ENCODE data around the gene PRPF18. TPM values are rescaled to one million over a fixed set of nuclear protein-coding genes. Genes with fewer than 3 reads are reported as not detected.

Gene PRPF18
- total and polyA plus RNA-seq, 8 donors: 6.2 to 12.0 (median 9.3) TPM

DNA sequence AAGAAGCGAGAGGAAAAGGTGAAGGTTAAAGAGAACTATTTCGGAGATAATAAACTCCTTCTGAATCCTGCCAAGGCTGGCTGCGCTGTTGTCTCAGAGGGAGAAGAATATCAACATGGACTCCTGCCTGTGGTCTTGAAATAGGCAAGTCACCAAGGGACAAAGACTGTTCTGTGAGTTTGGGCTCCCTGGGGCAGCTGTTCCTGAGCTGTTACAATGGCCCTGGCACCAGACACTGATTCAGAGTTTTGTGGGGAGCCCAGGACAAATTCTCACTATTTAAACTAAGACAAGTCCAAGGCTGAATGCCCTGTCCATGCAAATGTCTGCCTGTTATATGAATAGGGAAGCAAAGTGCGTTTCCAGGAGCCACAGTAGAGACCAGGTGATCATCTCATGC, 81.4 kb downstream of the PRPF18 start:
- no peak overlapping the region for H3K27ac ChIP-seq
- FAIRE-seq (no peak), DNase-seq (peak in 1 of 6 donors; percentile 18), ATAC-seq (no peak)
- no peaks in the 10 kb centered on the region for H3K27me3 ChIP-seq
- TF ChIP-seq, protein P1, sequence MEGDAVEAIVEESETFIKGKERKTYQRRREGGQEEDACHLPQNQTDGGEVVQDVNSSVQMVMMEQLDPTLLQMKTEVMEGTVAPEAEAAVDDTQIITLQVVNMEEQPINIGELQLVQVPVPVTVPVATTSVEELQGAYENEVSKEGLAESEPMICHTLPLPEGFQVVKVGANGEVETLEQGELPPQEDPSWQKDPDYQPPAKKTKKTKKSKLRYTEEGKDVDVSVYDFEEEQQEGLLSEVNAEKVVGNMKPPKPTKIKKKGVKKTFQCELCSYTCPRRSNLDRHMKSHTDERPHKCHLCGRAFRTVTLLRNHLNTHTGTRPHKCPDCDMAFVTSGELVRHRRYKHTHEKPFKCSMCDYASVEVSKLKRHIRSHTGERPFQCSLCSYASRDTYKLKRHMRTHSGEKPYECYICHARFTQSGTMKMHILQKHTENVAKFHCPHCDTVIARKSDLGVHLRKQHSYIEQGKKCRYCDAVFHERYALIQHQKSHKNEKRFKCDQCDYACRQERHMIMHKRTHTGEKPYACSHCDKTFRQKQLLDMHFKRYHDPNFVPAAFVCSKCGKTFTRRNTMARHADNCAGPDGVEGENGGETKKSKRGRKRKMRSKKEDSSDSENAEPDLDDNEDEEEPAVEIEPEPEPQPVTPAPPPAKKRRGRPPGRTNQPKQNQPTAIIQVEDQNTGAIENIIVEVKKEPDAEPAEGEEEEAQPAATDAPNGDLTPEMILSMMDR (IDR thresholded peaks at IDR 0.05): no peak
- H3K36me3 ChIP-seq: peaks cover 0 to 68% (median 4%) of the 10 kb centered on the region in 3 donors
- no peak overlapping the region for H3K4me3 ChIP-seq
- WGBS, 2 donors: 82 to 83% methylated on average over 4 of the region's 4 CpGs
- H3K4me1 ChIP-seq: no peaks in the 10 kb centered on the region
- intact Hi-C loops (cut with DNase I): no loop called here
- H3K9me3 ChIP-seq: no peaks in the 10 kb centered on the region

DNA sequence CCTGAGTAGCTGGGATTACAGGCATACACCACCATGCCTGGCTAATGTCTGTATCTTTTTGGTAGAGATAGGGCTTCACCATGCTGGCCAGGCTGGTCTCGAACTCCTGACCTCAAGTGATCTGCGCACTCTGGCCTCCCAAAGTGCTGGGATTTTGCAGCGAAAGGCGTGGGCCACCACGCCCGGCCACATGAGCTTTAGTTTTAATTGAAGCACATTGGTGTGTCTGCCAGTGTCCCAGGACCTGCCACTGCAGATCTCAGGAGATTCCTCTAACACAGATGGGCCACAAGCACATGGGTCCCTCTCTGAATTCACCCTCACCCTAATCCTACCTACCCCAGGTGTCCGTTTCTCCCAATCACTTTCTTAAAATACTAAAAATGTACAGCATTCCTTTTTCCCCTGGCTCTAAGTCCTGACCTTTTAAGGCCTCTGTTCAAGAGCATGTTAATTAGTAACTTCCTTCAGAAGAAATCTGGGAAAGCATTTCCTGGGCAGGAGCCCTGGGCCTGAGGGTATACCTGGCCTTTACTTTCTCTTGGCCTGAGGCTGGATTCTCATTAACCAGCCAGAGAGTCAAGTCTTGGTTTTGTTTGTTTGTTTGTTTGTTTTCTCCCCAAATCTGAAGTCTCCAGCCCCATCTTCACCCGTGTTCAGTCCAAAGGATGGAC, 82.6 kb downstream of the PRPF18 start:
- H3K4me1 ChIP-seq: no peaks in the 10 kb centered on the region
- peak in 1 of 6 donors; percentile 32 for DNase-seq
- H3K27me3 ChIP-seq: no peaks in the 10 kb centered on the region
- H3K4me3 ChIP-seq: no peak overlapping the region
- no peaks in the 10 kb centered on the region for H3K9me3 ChIP-seq
- peak; percentile 53 to 86 (median 70) for ATAC-seq
- H3K36me3 ChIP-seq: peaks cover 0 to 62% (median 4%) of the 10 kb centered on the region in 3 donors
- H3K27ac ChIP-seq: peak overlapping the region in 2 of 4 donors; percentile 19 to 38
- no peak for FAIRE-seq
- TF ChIP-seq, protein P1 (IDR thresholded peaks at IDR 0.05): no peak
- WGBS, 2 donors: 74 to 79% methylated on average over 8 of the region's 8 CpGs
- intact Hi-C loops (cut with DNase I): no loop called here

DNA sequence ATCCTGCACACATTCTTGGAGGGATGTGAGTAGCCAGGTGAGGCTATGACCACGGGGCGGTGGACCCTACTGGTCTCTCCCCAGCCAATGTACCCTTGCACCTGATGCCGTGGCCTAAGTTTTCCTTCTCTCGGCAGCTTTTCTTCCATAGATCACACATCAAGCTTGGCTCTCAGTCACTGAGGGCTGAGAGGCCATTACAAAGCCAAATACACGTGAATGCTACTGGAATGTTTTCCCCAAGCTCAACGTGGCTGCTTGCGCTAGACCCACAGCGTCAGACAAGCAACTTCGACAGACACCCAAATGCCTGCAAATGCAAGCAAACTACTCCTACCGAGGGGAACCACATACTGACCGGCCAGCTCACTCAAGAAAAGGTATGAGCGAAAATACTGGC, 83.1 kb downstream of the PRPF18 start:
- intact Hi-C loops (cut with DNase I): no loop called here
- FAIRE-seq: no peak
- WGBS, 2 donors: 85 to 87% methylated on average over 12 of the region's 12 CpGs
- Histone ChIP-seq H3K27me3 (no peaks in the 10 kb centered on the region), H3K9me3 (no peaks in the 10 kb centered on the region), H3K36me3 (peaks cover 0 to 63% (median 4%) of the 10 kb centered on the region in 3 donors), H3K27ac (peak overlapping the region in 2 of 4 donors; percentile 19 to 38), H3K4me3 (no peak overlapping the region), H3K4me1 (no peaks in the 10 kb centered on the region)
- no peak for DNase-seq
- ATAC-seq: peak in 1 of 4 donors; percentile 9
- TF ChIP-seq, protein P1 (IDR thresholded peaks at IDR 0.05): no peak

DNA sequence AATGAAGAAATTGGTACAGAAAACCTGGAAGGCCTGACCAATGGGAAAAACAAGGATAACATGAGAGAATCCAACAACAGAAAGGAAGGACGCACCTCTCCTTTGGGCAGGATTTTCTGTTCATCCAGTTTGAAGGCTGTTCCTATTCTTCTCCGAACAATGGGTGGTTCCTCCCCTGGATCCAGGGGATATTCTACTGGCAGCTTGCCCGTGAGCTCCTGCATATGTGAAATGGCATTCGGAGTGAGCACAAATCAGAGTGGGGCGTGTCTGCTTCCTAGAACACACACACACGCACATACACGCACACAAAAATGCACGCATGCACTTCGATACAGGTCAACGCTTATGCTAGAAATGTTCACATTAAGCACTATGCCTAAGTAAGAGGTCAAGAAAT, 83.5 kb downstream of the PRPF18 start:
- Histone ChIP-seq H3K27me3 (no peaks in the 10 kb centered on the region), H3K4me1 (no peaks in the 10 kb centered on the region), H3K4me3 (no peak overlapping the region), H3K9me3 (no peaks in the 10 kb centered on the region), H3K27ac (no peak overlapping the region), H3K36me3 (peaks cover 0 to 61% (median 4%) of the 10 kb centered on the region in 3 donors)
- intact Hi-C loops (cut with DNase I): no loop called here
- TF ChIP-seq, protein P1 (IDR thresholded peaks at IDR 0.05): no peak
- ATAC-seq (no peak), FAIRE-seq (no peak), DNase-seq (peak in 1 of 6 donors; percentile 16)
- 90 to 93% methylated on average over 10 of the region's 10 CpGs for WGBS, 2 donors

DNA sequence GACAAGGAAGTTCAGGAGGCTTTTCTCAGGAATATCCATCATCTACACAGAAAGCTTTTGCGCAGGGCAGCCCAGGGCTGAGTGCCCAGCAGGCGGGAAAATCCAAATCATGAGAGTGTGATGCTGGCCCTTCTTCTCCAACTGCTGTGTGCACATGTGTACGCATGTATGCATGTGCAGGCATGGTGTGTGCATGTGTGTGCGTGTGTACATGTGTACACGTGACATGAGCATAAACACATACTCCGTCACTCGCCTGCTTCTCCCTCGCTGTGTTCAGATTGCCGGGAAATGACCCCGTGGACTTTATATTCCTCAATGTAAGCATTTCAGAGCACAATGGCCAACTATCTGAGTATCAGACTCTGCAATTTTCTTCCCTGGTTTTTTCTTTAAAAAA, 85.1 kb downstream of the PRPF18 start:
- intact Hi-C loops (cut with DNase I): no loop called here
- DNase-seq: peak in 1 of 6 donors; percentile 34
- WGBS, 2 donors: 94% methylated on average over 10 of the region's 10 CpGs
- Histone ChIP-seq H3K27ac (no peak overlapping the region), H3K9me3 (no peaks in the 10 kb centered on the region), H3K4me1 (no peaks in the 10 kb centered on the region), H3K27me3 (no peaks in the 10 kb centered on the region), H3K4me3 (no peak overlapping the region), H3K36me3 (peaks cover 0 to 46% (median 0%) of the 10 kb centered on the region in 3 donors)
- no peak for FAIRE-seq
- ATAC-seq: no peak
- TF ChIP-seq, protein P1 (IDR thresholded peaks at IDR 0.05): no peak

Data from pancreas (tissue), 10 donors.